A673 (cell line): Measurements from ENCODE around the gene SCML2. TPM values are rescaled to one million over a fixed set of nuclear protein-coding genes. Genes with fewer than 3 reads are reported as not detected.

Experiments used
- BruUV-seq: library from RNA; stranded (reverse); fragments of 400-500 nt; replicated peaks from 2 replicates; lab custom pipeline; 2021; lab: Mats Ljungman, UMichigan
- CTCF ChIA-PET: fragments of 300-600 bp; sonication (Branson Sonifier 250); formaldehyde crosslinking; loops from one replicate; lab custom pipeline; 2022; ENCODE audit warnings: antibody characterized with exemption; lab: Charles Lee
- POLR2A ChIA-PET: fragments of 300-600 bp; sonication (Branson Sonifier 250); formaldehyde crosslinking; loops from one replicate; lab custom pipeline; 2022; ENCODE audit warnings: antibody characterized with exemption; ENCODE audit not compliant: low non-redundant PET; lab: Charles Lee
- DNase-seq: peaks from one replicate; pipeline ENCODE4 v3.0.0-alpha.2; 2015; ENCODE audit warnings: low spot score
- H3K27ac ChIP-seq: fragments of 200-600 bp; sonication (generic); 2 replicates; pipeline ENCODE4 v1.5.1; 2016; ENCODE audit warnings: mixed run types, low read depth, mild to moderate bottlenecking, mixed read lengths, antibody characterized with exemption, low read length; ENCODE audit not compliant: poor library complexity, severe bottlenecking
- H3K27me3 ChIP-seq: fragments of 200-600 bp; sonication (generic); replicated peaks from 2 replicates; pipeline ENCODE4 v1.6.1; 2017; ENCODE audit warnings: mixed run types, low read depth, mild to moderate bottlenecking, mixed read lengths, antibody characterized with exemption, low read length; ENCODE audit not compliant: insufficient read depth, poor library complexity
- H3K36me3 ChIP-seq: fragments of 200-600 bp; sonication (generic); 2 replicates; pipeline ENCODE4 v1.6.1; 2016; ENCODE audit warnings: mixed run types, mild to moderate bottlenecking, mixed read lengths, antibody characterized with exemption, low read length; ENCODE audit not compliant: insufficient read depth, poor library complexity, severe bottlenecking
- H3K4me1 ChIP-seq: fragments of 200-600 bp; sonication (generic); 2 replicates; pipeline ENCODE4 v1.6.1; 2017; ENCODE audit warnings: mixed run types, mild to moderate bottlenecking, mixed read lengths, antibody characterized with exemption, low read length; ENCODE audit not compliant: insufficient read depth, poor library complexity, severe bottlenecking
- H3K4me3 ChIP-seq: fragments of 200-600 bp; sonication (generic); 2 replicates; pipeline ENCODE4 v1.5.1; 2016; ENCODE audit warnings: low read depth, mixed run types, mild to moderate bottlenecking, mixed read lengths, low read length; ENCODE audit not compliant: poor library complexity, severe bottlenecking
- H3K9me3 ChIP-seq: fragments of 200-600 bp; sonication (generic); 2 replicates; pipeline ENCODE4 v1.6.1; 2016; ENCODE audit warnings: mixed run types, low read depth, mild to moderate bottlenecking, mixed read lengths, antibody characterized with exemption, low read length; ENCODE audit not compliant: poor library complexity, severe bottlenecking
- EZH2 ChIP-seq: fragments of 200-600 bp; sonication (generic); IDR thresholded peaks from 2 replicates; pipeline ENCODE4 v1.6.1; 2017; ENCODE audit warnings: borderline replicate concordance, low read depth, mild to moderate bottlenecking, mixed read lengths, antibody characterized with exemption, low read length; ENCODE audit not compliant: poor library complexity, severe bottlenecking
- intact Hi-C: fragments of 100-400 bp; cut with micrococcal nuclease; formaldehyde crosslinking; loops from one replicate; pipeline ENCODE4 v1.10.0; 2022; ENCODE audit not compliant: unreplicated experiment
- total RNA-seq: library from RNA; stranded (reverse); gene quantifications from 2 replicates; pipeline ENCODE4 v1.2.3, GENCODE V29; 2021
- TF ChIP-seq, protein P1 (sequence below): fragments of 300-800, 200-600 bp; sonication (generic); conservative IDR thresholded peaks from 2 replicates; pipeline ENCODE4 v1.5.1; 2017; ENCODE audit warnings: low read depth, mild to moderate bottlenecking, antibody characterized with exemption, low read length, moderate library complexity, mixed read lengths

The SCML2 gene
- total RNA-seq, 1 experiment from 2014 or later = 13.9 TPM

DNA sequence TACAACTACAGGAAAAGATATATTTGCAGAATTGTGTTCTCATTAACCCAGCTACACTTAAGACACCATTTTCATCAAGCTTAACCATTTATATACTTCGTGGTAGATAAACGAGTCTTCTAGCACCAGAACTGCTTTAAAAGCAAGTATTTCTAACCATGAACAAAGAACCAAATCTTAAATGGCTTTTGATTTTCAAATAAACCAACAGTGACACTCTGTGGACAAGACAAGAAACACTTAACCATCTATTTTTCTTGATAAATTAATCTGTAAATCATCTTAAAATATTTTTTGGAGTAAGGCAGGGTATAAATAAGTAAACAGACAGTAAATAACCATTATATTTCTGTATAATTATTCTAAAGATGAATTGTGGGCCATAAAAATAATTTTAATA lies 144.0 kb downstream of the SCML2 start:
- no peak overlapping the region for H3K27ac ChIP-seq
- H3K9me3 ChIP-seq = no peaks in the 10 kb centered on the region
- no peak overlapping the region for H3K4me3 ChIP-seq
- no peaks in the 10 kb centered on the region for H3K27me3 ChIP-seq
- H3K36me3 ChIP-seq = no peaks in the 10 kb centered on the region
- TF ChIP-seq, protein P1, sequence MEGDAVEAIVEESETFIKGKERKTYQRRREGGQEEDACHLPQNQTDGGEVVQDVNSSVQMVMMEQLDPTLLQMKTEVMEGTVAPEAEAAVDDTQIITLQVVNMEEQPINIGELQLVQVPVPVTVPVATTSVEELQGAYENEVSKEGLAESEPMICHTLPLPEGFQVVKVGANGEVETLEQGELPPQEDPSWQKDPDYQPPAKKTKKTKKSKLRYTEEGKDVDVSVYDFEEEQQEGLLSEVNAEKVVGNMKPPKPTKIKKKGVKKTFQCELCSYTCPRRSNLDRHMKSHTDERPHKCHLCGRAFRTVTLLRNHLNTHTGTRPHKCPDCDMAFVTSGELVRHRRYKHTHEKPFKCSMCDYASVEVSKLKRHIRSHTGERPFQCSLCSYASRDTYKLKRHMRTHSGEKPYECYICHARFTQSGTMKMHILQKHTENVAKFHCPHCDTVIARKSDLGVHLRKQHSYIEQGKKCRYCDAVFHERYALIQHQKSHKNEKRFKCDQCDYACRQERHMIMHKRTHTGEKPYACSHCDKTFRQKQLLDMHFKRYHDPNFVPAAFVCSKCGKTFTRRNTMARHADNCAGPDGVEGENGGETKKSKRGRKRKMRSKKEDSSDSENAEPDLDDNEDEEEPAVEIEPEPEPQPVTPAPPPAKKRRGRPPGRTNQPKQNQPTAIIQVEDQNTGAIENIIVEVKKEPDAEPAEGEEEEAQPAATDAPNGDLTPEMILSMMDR = peak; percentile 46; the same call in 1 of the 2 replicates
- no peak for TF ChIP-seq EZH2
- no TSS peak for BruUV-seq
- CTCF ChIA-PET = no interaction called here
- DNase-seq = peak; percentile 33
- no peaks in the 10 kb centered on the region for H3K4me1 ChIP-seq
- POLR2A ChIA-PET = no interaction called here
- intact Hi-C loops = loop anchor here (1.0 to 10.0 kb wide), 5 partner anchors 164 to 423 kb away; no protein-coding TSS in a partner anchor

DNA sequence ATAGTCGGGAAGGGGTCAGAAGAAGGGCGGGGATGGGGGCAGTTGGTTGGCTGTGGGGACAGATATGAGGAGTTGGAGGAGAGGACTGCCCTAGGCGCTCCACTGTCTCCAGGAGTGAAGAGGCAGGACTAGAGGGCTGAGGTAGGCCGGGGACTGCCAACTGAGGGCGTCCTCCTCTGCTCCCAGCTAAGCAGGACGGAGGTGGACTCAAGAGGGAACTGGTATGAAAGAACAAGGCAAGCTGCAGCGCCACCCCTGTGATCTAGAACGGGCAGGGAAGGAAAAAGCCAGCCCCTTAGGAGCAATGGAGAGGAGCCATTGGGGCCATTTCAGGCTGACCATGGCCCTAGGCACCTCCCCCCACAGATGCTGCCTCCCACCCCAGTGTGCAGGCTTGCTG lies 147.8 kb downstream of the SCML2 start:
- H3K27me3 ChIP-seq = no peaks in the 10 kb centered on the region
- H3K27ac ChIP-seq = no peak overlapping the region
- BruUV-seq = no TSS peak
- no peaks in the 10 kb centered on the region for H3K9me3 ChIP-seq
- H3K36me3 ChIP-seq = no peaks in the 10 kb centered on the region
- no peaks in the 10 kb centered on the region for H3K4me1 ChIP-seq
- POLR2A ChIA-PET = no interaction called here
- intact Hi-C loops = no loop called here
- CTCF ChIA-PET = no interaction called here
- TF ChIP-seq, protein P1 = no peak
- no peak for TF ChIP-seq EZH2
- DNase-seq = no peak
- H3K4me3 ChIP-seq = no peak overlapping the region

DNA sequence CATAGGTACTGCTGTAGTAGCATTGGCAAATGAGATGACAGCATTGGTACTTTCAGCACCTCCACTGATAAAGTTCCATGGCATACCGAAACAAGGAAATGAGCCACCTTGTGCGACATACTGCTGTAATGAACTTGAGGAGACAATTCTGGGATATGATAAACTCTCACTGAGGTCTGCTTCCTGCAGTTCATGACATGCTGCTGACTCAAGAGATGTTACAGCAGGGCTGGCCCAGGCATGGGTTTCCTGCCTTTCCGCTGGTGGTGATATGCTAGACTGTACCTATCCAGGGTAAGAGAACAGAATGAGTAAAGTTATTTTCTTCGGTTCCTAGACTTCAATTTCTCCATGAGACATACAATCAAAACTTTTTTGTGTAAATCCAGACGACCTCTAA lies 150.9 kb downstream of the SCML2 start:
- TF ChIP-seq EZH2 = no peak
- TF ChIP-seq, protein P1 = no peak
- no peaks in the 10 kb centered on the region for H3K9me3 ChIP-seq
- CTCF ChIA-PET = no interaction called here
- no peak for DNase-seq
- H3K36me3 ChIP-seq = no peaks in the 10 kb centered on the region
- intact Hi-C loops = no loop called here
- no TSS peak for BruUV-seq
- no peaks in the 10 kb centered on the region for H3K4me1 ChIP-seq
- H3K27me3 ChIP-seq = no peaks in the 10 kb centered on the region
- no peak overlapping the region for H3K4me3 ChIP-seq
- H3K27ac ChIP-seq = no peak overlapping the region
- POLR2A ChIA-PET = no interaction called here
